SK-N-DZ (cell line): Measurements from ENCODE around the gene MMP17.
"Not testable (repeated sequence)": the region's sequence is repeated elsewhere in the genome, so short reads cannot be mapped to it uniquely, and the experiment has no call there.

Source experiments
- DNase-seq: peaks from one replicate; pipeline ENCODE4 v3.0.0-alpha.2; 2015; ENCODE audit warnings: low spot score

Gene MMP17

GRCh38 chr12:131799828-131800593, 28.2 kb upstream of the MMP17 start:
- DNase-seq: no peak

GRCh38 chr12:131800594-131801135, 27.5 kb upstream of the MMP17 start:
- no peak for DNase-seq

GRCh38 chr12:131801254-131801866, 26.8 kb upstream of the MMP17 start:
- no peak for DNase-seq

GRCh38 chr12:131803961-131804521, 24.2 kb upstream of the MMP17 start:
- DNase-seq: no peak

GRCh38 chr12:131805421-131805820, 22.8 kb upstream of the MMP17 start:
- no peak for DNase-seq

GRCh38 chr12:131806674-131807073, 21.5 kb upstream of the MMP17 start:
- no peak for DNase-seq

GRCh38 chr12:131808744-131809371, 19.3 kb upstream of the MMP17 start:
- peak; percentile 61 for DNase-seq

GRCh38 chr12:131809476-131810254, 18.5 kb upstream of the MMP17 start:
- not testable (repeated sequence) for DNase-seq

- DNase-seq: no peak
Measured at GRCh38 chr12:131810726-131811125, 17.5 kb upstream of the MMP17 start.

GRCh38 chr12:131815131-131815530, 13.1 kb upstream of the MMP17 start:
- DNase-seq: no peak

- no peak for DNase-seq
Measured at GRCh38 chr12:131816495-131816894, 11.7 kb upstream of the MMP17 start.

- no peak for DNase-seq
Measured at GRCh38 chr12:131817241-131817640, 11.0 kb upstream of the MMP17 start.

GRCh38 chr12:131818821-131819585, 9.2 kb upstream of the MMP17 start:
- DNase-seq: no peak

- no peak for DNase-seq
Measured at GRCh38 chr12:131824450-131824849, 3.7 kb upstream of the MMP17 start.

GRCh38 chr12:131825146-131825892, 2.9 kb upstream of the MMP17 start:
- DNase-seq: no peak

GRCh38 chr12:131826097-131826928, 1.9 kb upstream of the MMP17 start:
- DNase-seq: no peak

- DNase-seq: no peak
Measured at GRCh38 chr12:131828671-131829355, 620 bp downstream of the MMP17 start.

GRCh38 chr12:131829356-131829747, 1.2 kb downstream of the MMP17 start:
- DNase-seq: no peak
